Fibroblast of the aortic adventitia (primary cell): ENCODE results near the gene IDH3A. TPM values are rescaled to one million over a fixed set of nuclear protein-coding genes. Genes with fewer than 3 reads are reported as not detected.

Source experiments
- DNase-seq: peaks from one replicate; pipeline ENCODE4 v3.0.0-alpha.2; 2010; ENCODE audit warnings: low read depth
- H3K4me3 ChIP-seq: 2 replicates; pipeline ENCODE4 v1.5.1; 2011; ENCODE audit warnings: low read depth, mild to moderate bottlenecking, control low read depth, low read length, moderate library complexity
- CTCF ChIP-seq: IDR thresholded peaks from 2 replicates; pipeline ENCODE4 v1.5.1; 2011; ENCODE audit warnings: mild to moderate bottlenecking, low read length, control low read depth, inconsistent platforms; ENCODE audit not compliant: insufficient read depth
- total RNA-seq: library from RNA; depleted of rRNA; stranded (reverse); fragments of >200 nt; gene quantifications from 2 replicates; pipeline ENCODE4 v1.2.3, GENCODE V29; 2012; ENCODE audit warnings: low replicate concordance

The IDH3A gene
- total RNA-seq, 1 donor, result 53.8 TPM

- no peak overlapping the region for H3K4me3 ChIP-seq
- no peak for TF ChIP-seq CTCF
- no peak for DNase-seq
These were observed 5.8 kb downstream of the IDH3A start for GRCh38 chr15:78154955-78155354.

- DNase-seq, result no peak
- TF ChIP-seq CTCF, result no peak
- no peak overlapping the region for H3K4me3 ChIP-seq
These were observed 6.3 kb downstream of the IDH3A start for GRCh38 chr15:78155355-78155939.

- no peak for TF ChIP-seq CTCF
These were observed 7.5 kb downstream of the IDH3A start for GRCh38 chr15:78156653-78157052.

GRCh38 chr15:78157203-78157602, 8.0 kb downstream of the IDH3A start:
- DNase-seq, result no peak
- H3K4me3 ChIP-seq, result no peak overlapping the region
- no peak for TF ChIP-seq CTCF

More at GRCh38 chr15:78156653-78157052, 7.5 kb downstream of the IDH3A start:
- DNase-seq, result peak; percentile 32
- H3K4me3 ChIP-seq, result no peak overlapping the region

- DNase-seq, result no peak
- H3K4me3 ChIP-seq, result no peak overlapping the region
- TF ChIP-seq CTCF, result no peak
These were observed 10.2 kb downstream of the IDH3A start for GRCh38 chr15:78159395-78159794.

GRCh38 chr15:78162038-78162437, 12.9 kb downstream of the IDH3A start:
- no peak overlapping the region for H3K4me3 ChIP-seq
- no peak for TF ChIP-seq CTCF

GRCh38 chr15:78164010-78164409, 14.8 kb downstream of the IDH3A start:
- no peak overlapping the region for H3K4me3 ChIP-seq
- DNase-seq, result no peak
- no peak for TF ChIP-seq CTCF

More at GRCh38 chr15:78162038-78162437, 12.9 kb downstream of the IDH3A start:
- DNase-seq, result no peak
